ENCODE measurements around the gene GNAQ. TPM values are rescaled to one million over a fixed set of nuclear protein-coding genes. Genes with fewer than 3 reads are reported as not detected.

Gene GNAQ
- total and polyA plus RNA-seq, 2 experiments from 2014 or later, result 21.1 to 43.1 TPM

GRCh38 chr9:78072586-78073199, 41.1 kb upstream of the GNAQ start (continued):
- TF ChIP-seq, protein P1, sequence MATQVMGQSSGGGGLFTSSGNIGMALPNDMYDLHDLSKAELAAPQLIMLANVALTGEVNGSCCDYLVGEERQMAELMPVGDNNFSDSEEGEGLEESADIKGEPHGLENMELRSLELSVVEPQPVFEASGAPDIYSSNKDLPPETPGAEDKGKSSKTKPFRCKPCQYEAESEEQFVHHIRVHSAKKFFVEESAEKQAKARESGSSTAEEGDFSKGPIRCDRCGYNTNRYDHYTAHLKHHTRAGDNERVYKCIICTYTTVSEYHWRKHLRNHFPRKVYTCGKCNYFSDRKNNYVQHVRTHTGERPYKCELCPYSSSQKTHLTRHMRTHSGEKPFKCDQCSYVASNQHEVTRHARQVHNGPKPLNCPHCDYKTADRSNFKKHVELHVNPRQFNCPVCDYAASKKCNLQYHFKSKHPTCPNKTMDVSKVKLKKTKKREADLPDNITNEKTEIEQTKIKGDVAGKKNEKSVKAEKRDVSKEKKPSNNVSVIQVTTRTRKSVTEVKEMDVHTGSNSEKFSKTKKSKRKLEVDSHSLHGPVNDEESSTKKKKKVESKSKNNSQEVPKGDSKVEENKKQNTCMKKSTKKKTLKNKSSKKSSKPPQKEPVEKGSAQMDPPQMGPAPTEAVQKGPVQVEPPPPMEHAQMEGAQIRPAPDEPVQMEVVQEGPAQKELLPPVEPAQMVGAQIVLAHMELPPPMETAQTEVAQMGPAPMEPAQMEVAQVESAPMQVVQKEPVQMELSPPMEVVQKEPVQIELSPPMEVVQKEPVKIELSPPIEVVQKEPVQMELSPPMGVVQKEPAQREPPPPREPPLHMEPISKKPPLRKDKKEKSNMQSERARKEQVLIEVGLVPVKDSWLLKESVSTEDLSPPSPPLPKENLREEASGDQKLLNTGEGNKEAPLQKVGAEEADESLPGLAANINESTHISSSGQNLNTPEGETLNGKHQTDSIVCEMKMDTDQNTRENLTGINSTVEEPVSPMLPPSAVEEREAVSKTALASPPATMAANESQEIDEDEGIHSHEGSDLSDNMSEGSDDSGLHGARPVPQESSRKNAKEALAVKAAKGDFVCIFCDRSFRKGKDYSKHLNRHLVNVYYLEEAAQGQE (IDR thresholded peaks at IDR 0.05; ENCODE audit: unreplicated experiment), result no peak
- no peak for TF ChIP-seq POLR2AphosphoS5 (IDR thresholded peaks at IDR 0.05; ENCODE audit: low read depth)
- no peak for TF ChIP-seq EZH2phosphoT487 (IDR thresholded peaks at IDR 0.05; ENCODE audit: unreplicated experiment)
- TF ChIP-seq CREB1 (CRISPR knock-in tag; IDR thresholded peaks at IDR 0.05; ENCODE audit: low read depth), result no peak

DNA sequence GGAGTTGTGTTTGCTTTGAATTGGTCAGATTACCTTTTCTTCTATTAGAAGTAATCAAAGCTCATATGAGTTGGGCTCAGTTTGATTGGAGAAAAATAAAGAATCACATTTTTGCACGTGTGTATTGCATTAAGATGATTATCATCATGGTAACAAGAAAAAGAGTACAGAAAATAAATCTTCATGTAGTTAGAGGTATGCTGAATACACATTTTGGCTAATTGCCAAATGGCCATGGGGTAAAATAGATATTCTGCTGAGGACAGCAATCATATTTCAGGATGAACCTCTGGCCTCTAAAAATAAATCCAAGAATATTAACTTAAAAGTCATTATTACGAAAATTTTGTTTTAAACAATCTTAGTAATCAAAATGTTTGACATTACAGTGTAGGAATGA, 38.9 kb upstream of the GNAQ start:
- peaks cover 8% of the 10 kb centered on the region for H3K9me2 ChIP-seq (ENCODE audit: insufficient read depth)
- H3K27me3 ChIP-seq (ENCODE audit: insufficient read depth), result no peaks in the 10 kb centered on the region
- peaks cover 17% of the 10 kb centered on the region for H3K9me3 Mint-ChIP-seq
- H3K4me1 ChIP-seq (ENCODE audit: insufficient read depth), result peaks cover 3% of the 10 kb centered on the region; the same call in 1 of the 2 replicates
- no peaks in the 10 kb centered on the region for H3K4me1 Mint-ChIP-seq
- ATAC-seq (no peak), DNase-seq (ENCODE audit: low spot score) (no peak)
- no peaks in the 10 kb centered on the region for H3F3A ChIP-seq (replicated peaks; ENCODE audit: low read depth)
- 0 out of 2 replicates have a peak, but pooled peaks cover 9% of the 10 kb centered on the region for H3K36me3 ChIP-seq (ENCODE audit: insufficient read depth)
- H3K27me3 Mint-ChIP-seq (ENCODE audit: insufficient read depth, low read depth, poor library complexity), result no peaks in the 10 kb centered on the region
- no peak overlapping the region for H3K4me3 Mint-ChIP-seq
- no peak overlapping the region for H3K4me3 ChIP-seq
- H3K79me2 ChIP-seq (replicated peaks; ENCODE audit: insufficient read depth), result no peaks in the 10 kb centered on the region
- H3K27ac ChIP-seq (ENCODE audit: low read depth), result no peak overlapping the region
- H2AFZ ChIP-seq, result no peak overlapping the region
- no peak overlapping the region for H3K4me2 ChIP-seq
- no peak overlapping the region for H3K27ac Mint-ChIP-seq
- H4K20me1 ChIP-seq (replicated peaks; ENCODE audit: insufficient read depth), result no peaks in the 10 kb centered on the region
- H3K36me3 Mint-ChIP-seq (ENCODE audit: low read depth), result peaks cover 13% of the 10 kb centered on the region; the same call in 2 of the 3 replicates
- TF ChIP-seq STAT1 (IDR thresholded peaks at IDR 0.05; ENCODE audit: unreplicated experiment), result no peak
- TF ChIP-seq ETS1 (IDR thresholded peaks at IDR 0.05), result no peak
- no peak for TF ChIP-seq NANOG (IDR thresholded peaks at IDR 0.05; ENCODE audit: borderline replicate concordance)
- no peak for TF ChIP-seq ZNF114 (CRISPR knock-in tag; IDR thresholded peaks at IDR 0.05)
- TF ChIP-seq JUNB (IDR thresholded peaks at IDR 0.05; ENCODE audit: unreplicated experiment), result no peak
- TF ChIP-seq POLR2AphosphoS5 (IDR thresholded peaks at IDR 0.05; ENCODE audit: low read depth), result no peak
- TF ChIP-seq CTCF (conservative IDR thresholded peaks at IDR 0.05; ENCODE audit: low read depth in 2 of 2), result no peak
- no peak for TF ChIP-seq CREB1 (CRISPR knock-in tag; IDR thresholded peaks at IDR 0.05; ENCODE audit: low read depth)
- TF ChIP-seq, protein P2, sequence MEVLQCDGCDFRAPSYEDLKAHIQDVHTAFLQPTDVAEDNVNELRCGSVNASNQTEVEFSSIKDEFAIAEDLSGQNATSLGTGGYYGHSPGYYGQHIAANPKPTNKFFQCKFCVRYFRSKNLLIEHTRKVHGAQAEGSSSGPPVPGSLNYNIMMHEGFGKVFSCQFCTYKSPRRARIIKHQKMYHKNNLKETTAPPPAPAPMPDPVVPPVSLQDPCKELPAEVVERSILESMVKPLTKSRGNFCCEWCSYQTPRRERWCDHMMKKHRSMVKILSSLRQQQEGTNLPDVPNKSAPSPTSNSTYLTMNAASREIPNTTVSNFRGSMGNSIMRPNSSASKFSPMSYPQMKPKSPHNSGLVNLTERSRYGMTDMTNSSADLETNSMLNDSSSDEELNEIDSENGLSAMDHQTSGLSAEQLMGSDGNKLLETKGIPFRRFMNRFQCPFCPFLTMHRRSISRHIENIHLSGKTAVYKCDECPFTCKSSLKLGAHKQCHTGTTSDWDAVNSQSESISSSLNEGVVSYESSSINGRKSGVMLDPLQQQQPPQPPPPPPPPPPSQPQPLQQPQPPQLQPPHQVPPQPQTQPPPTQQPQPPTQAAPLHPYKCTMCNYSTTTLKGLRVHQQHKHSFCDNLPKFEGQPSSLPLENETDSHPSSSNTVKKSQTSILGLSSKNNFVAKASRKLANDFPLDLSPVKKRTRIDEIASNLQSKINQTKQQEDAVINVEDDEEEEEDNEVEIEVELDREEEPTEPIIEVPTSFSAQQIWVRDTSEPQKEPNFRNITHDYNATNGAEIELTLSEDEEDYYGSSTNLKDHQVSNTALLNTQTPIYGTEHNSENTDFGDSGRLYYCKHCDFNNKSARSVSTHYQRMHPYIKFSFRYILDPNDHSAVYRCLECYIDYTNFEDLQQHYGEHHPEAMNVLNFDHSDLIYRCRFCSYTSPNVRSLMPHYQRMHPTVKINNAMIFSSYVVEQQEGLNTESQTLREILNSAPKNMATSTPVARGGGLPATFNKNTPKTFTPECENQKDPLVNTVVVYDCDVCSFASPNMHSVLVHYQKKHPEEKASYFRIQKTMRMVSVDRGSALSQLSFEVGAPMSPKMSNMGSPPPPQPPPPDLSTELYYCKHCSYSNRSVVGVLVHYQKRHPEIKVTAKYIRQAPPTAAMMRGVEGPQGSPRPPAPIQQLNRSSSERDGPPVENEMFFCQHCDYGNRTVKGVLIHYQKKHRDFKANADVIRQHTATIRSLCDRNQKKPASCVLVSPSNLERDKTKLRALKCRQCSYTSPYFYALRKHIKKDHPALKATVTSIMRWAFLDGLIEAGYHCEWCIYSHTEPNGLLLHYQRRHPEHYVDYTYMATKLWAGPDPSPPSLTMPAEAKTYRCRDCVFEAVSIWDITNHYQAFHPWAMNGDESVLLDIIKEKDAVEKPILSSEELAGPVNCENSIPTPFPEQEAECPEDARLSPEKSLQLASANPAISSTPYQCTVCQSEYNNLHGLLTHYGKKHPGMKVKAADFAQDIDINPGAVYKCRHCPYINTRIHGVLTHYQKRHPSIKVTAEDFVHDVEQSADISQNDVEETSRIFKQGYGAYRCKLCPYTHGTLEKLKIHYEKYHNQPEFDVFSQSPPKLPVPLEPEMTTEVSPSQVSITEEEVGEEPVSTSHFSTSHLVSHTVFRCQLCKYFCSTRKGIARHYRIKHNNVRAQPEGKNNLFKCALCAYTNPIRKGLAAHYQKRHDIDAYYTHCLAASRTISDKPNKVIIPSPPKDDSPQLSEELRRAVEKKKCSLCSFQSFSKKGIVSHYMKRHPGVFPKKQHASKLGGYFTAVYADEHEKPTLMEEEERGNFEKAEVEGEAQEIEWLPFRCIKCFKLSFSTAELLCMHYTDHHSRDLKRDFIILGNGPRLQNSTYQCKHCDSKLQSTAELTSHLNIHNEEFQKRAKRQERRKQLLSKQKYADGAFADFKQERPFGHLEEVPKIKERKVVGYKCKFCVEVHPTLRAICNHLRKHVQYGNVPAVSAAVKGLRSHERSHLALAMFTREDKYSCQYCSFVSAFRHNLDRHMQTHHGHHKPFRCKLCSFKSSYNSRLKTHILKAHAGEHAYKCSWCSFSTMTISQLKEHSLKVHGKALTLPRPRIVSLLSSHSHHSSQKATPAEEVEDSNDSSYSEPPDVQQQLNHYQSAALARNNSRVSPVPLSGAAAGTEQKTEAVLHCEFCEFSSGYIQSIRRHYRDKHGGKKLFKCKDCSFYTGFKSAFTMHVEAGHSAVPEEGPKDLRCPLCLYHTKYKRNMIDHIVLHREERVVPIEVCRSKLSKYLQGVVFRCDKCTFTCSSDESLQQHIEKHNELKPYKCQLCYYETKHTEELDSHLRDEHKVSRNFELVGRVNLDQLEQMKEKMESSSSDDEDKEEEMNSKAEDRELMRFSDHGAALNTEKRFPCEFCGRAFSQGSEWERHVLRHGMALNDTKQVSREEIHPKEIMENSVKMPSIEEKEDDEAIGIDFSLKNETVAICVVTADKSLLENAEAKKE (CRISPR knock-in tag; IDR thresholded peaks at IDR 0.05), result no peak
- TF ChIP-seq ZNF331 (CRISPR knock-in tag; IDR thresholded peaks at IDR 0.05; ENCODE audit: low read depth), result no peak
- TF ChIP-seq EZH2phosphoT487 (IDR thresholded peaks at IDR 0.05; ENCODE audit: unreplicated experiment), result no peak
